Measurements from ENCODE around the gene UBE2H.

- TF ChIP-seq POLR2AphosphoS5 (IDR thresholded peaks at IDR 0.05; ENCODE audit: borderline replicate concordance, low read depth, low read length) = no peak
- TF ChIP-seq EZH2 (IDR thresholded peaks at IDR 0.05) = no peak
- no peak for TF ChIP-seq FOXP2 (optimal IDR thresholded peaks at IDR 0.05; ENCODE audit: control extremely low read depth, extremely low read length, insufficient read depth)
Measured at GRCh38 chr7:129804111-129804889, 148.5 kb downstream of the UBE2H start.
